ENCODE results near the gene EXD3. TPM values are rescaled to one million over a fixed set of nuclear protein-coding genes. Genes with fewer than 3 reads are reported as not detected.
A peak's percentile ranks its signal among the peaks of the same experiment; 100 is the strongest.

EXD3 gene
- total RNA-seq, 2 donors from 2014 or later: 5.9 to 6.0 TPM

GRCh38 chr9:137271696-137272076 is 151.3 kb downstream of the EXD3 start:
- peaks cover 0 to 76% of the 10 kb centered on the region in 2 donors for H3K4me1 ChIP-seq

DNA sequence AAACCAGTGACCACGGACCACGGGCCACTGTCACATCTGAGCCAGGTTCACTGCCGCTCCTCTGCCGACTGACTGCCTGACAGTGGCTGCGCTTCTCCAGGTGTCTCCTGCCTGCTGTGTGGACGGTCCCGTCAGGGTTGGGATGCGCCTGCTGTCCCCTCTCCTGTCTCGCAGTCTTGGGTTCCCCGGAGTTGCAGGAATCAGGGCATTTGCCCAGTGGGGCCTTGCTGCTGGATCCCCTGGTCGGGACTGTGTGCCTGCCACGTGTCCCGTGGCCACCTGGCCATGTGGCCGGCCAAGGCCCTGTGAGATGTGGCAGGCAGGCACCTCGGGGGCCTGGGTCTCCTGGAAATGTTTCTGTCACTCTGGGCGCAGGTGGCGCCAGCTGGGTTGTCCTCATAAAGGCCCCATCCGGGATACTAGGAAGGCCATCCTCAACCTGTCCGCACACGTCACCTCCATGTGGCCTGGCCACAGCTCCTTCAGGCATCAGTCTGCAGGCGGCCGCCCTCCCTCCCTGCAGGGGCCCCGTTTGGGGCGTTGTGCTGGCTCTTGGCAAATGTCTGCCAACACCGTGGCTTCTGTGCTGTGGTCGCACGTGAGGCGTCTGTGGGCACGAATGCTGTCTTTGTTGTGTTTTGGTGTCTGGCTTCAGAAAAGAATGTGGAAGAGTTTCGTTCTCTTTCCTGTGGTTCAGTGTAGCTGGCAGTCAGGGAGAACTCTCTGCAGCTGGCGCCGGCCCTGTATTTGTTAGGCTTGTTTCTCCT is 151.8 kb downstream of the EXD3 start:
- Histone ChIP-seq H3K9me3 (no peaks in the 10 kb centered on the region), H3K4me3 (no peak overlapping the region), H3K4me1 (peaks cover 0 to 70% of the 10 kb centered on the region in 2 donors), H3K27ac (peak overlapping the region; percentile 27 to 49), H3K36me3 (peaks cover 37% of the 10 kb centered on the region), H3K27me3 (no peaks in the 10 kb centered on the region)
- no peak for TF ChIP-seq CTCF (IDR thresholded peaks at IDR 0.05)
- no peak for DNase-seq (ENCODE audit: low spot score)

More at GRCh38 chr9:137271696-137272076, 151.3 kb downstream of the EXD3 start:
- Histone ChIP-seq H3K27me3 (no peaks in the 10 kb centered on the region), H3K27ac (peak overlapping the region; percentile 27 to 49), H3K9me3 (no peaks in the 10 kb centered on the region), H3K4me3 (no peak overlapping the region), H3K36me3 (peaks cover 31% of the 10 kb centered on the region)
- no peak for TF ChIP-seq CTCF (IDR thresholded peaks at IDR 0.05)
- no peak for DNase-seq (ENCODE audit: low spot score)

DNA sequence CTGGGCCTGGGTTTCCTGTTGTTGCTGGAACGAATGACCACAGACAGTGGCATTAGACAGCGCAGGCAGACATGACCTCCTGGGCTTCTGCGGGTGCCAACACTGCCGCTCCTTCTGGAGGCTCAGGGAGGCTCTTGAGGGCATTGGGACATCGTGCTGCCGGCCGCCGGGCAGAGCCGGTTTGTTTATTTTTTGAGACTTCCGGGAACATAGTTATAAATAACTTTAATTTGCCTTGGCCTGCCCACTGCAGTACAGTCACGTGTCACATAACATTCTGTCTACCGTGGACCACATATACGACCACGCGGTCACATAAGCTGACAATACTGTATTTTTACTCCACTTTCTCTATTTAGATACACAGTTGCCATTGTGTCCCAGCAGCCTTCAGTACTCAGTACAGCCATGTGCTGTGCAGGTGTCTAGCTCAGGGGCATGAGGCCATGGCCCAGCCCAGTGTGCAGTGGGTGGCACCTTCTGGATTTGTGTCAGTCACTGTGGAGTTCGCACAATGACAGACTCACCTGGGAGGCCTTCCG is 153.7 kb downstream of the EXD3 start:
- peaks cover 0 to 52% of the 10 kb centered on the region in 2 donors for H3K4me1 ChIP-seq

GRCh38 chr9:137268538-137269201 is 154.3 kb downstream of the EXD3 start:
- no peak for DNase-seq (ENCODE audit: low spot score)
- H3K36me3 ChIP-seq: peaks cover 54% of the 10 kb centered on the region
- peaks cover 0 to 45% of the 10 kb centered on the region in 2 donors for H3K4me1 ChIP-seq
- H3K27me3 ChIP-seq: no peaks in the 10 kb centered on the region
- peak overlapping the region; percentile 3 to 35 for H3K4me3 ChIP-seq
- no peak for TF ChIP-seq CTCF (IDR thresholded peaks at IDR 0.05)
- no peaks in the 10 kb centered on the region for H3K9me3 ChIP-seq
- peak overlapping the region; percentile 78 to 83 for H3K27ac ChIP-seq

More for the DNA sequence above, 153.7 kb downstream of the EXD3 start:
- peak overlapping the region; percentile 3 to 35 for H3K4me3 ChIP-seq
- H3K27me3 ChIP-seq: no peaks in the 10 kb centered on the region
- H3K9me3 ChIP-seq: no peaks in the 10 kb centered on the region
- no peak for DNase-seq (ENCODE audit: low spot score)
- no peak for TF ChIP-seq CTCF (IDR thresholded peaks at IDR 0.05)
- H3K27ac ChIP-seq: peak overlapping the region; percentile 78 to 83
- H3K36me3 ChIP-seq: peaks cover 48% of the 10 kb centered on the region

DNA sequence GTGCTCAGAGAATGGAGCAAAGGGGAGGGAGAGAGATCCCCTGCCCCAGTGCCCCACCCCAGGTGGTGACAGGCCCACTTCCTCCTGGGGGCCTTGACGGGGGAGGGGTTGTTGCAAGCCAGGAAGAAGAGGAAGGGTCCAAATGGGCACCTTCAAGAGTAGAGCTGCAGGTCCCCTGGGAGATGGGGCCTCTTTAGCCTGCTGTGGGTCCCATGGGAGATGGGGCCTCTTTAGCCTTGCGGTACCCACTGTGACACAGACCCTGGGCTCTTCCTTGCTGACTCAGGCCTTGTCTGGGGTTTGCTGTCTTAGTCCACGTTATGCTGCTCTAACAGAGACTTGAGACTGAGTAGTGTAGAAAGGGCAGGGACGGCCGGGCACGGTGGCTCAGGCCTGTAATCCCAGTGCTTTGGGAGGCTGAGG is 155.0 kb downstream of the EXD3 start:
- Histone ChIP-seq H3K4me1 (peaks cover 0 to 45% of the 10 kb centered on the region in 2 donors), H3K36me3 (peaks cover 53% of the 10 kb centered on the region), H3K27ac (peak overlapping the region; percentile 78 to 83), H3K9me3 (no peaks in the 10 kb centered on the region), H3K27me3 (no peaks in the 10 kb centered on the region), H3K4me3 (no peak overlapping the region)
- TF ChIP-seq CTCF (IDR thresholded peaks at IDR 0.05): no peak
- no peak for DNase-seq (ENCODE audit: low spot score)

Measured in right atrium auricular region (tissue), 2 donors.